Epidermal melanocyte (primary cell): ENCODE measurements around the gene RRP9.

Experiments used
- DNase-seq: peaks from one replicate; pipeline ENCODE4 v3.0.0; 2011; ENCODE audit warnings: low spot score; ENCODE audit not compliant: insufficient read length

The RRP9 gene

GRCh38 chr3:51971350-51971749 is 29.6 kb upstream of the RRP9 start:
- DNase-seq, result no peak

- no peak for DNase-seq
These were observed 29.0 kb upstream of the RRP9 start for GRCh38 chr3:51970606-51971300.

- DNase-seq, result no peak
These were observed 28.1 kb upstream of the RRP9 start for GRCh38 chr3:51969841-51970240.

- no peak for DNase-seq
These were observed 27.4 kb upstream of the RRP9 start for GRCh38 chr3:51968883-51969678.

- DNase-seq, result no peak
These were observed 26.6 kb upstream of the RRP9 start for GRCh38 chr3:51968170-51968775.

GRCh38 chr3:51967384-51968169 is 25.9 kb upstream of the RRP9 start, which contains the start of gene PCBP4:
Gene PCBP4, minus strand, starts transcription at chr3:51967454. Its CDS starts 6,214 bp downstream, at chr3:51961240.
- no peak for DNase-seq

- DNase-seq, result no peak
These were observed 25.2 kb upstream of the RRP9 start for GRCh38 chr3:51966922-51967383.

GRCh38 chr3:51966486-51966885 is 24.8 kb upstream of the RRP9 start:
- DNase-seq, result no peak

- no peak for DNase-seq
These were observed 24.3 kb upstream of the RRP9 start for GRCh38 chr3:51966016-51966415.

- no peak for DNase-seq
These were observed 22.8 kb upstream of the RRP9 start for GRCh38 chr3:51964521-51964920.

- DNase-seq, result no peak
These were observed 22.3 kb upstream of the RRP9 start for GRCh38 chr3:51963951-51964451.

- no peak for DNase-seq
These were observed 21.3 kb upstream of the RRP9 start for GRCh38 chr3:51962854-51963530.

- no peak for DNase-seq
These were observed 20.2 kb upstream of the RRP9 start for GRCh38 chr3:51961602-51962569.

GRCh38 chr3:51961011-51961410 is 19.3 kb upstream of the RRP9 start:
- DNase-seq, result no peak

- DNase-seq, result no peak
These were observed 18.7 kb upstream of the RRP9 start for GRCh38 chr3:51960386-51960785.

GRCh38 chr3:51959651-51960050 is 17.9 kb upstream of the RRP9 start:
- no peak for DNase-seq

- no peak for DNase-seq
These were observed 17.2 kb upstream of the RRP9 start for GRCh38 chr3:51958603-51959521.

- no peak for DNase-seq
These were observed 16.0 kb upstream of the RRP9 start for GRCh38 chr3:51957520-51958205.
